Chondrocyte (in vitro differentiated cells): ENCODE data around the gene GPM6B. TPM values are rescaled to one million over a fixed set of nuclear protein-coding genes. Genes with fewer than 3 reads are reported as not detected.

ENCODE experiments used
- DNase-seq: peaks from one replicate; pipeline ENCODE4 v3.0.0; 2021; ENCODE audit warnings: mixed read lengths, low spot score
- H3K27ac Mint-ChIP-seq: one replicate; pipeline ENCODE4 v1.8.0; 2021; ENCODE audit warnings: mild to moderate bottlenecking, moderate library complexity, mixed read lengths; ENCODE audit not compliant: unreplicated experiment
- H3K27me3 Mint-ChIP-seq: 2 replicates; pipeline ENCODE4 v1.8.0; 2021; ENCODE audit warnings: low read depth, mixed read lengths
- H3K36me3 Mint-ChIP-seq: 2 replicates; pipeline ENCODE4 v1.8.0; 2021; ENCODE audit warnings: low read depth, mixed read lengths
- H3K4me1 Mint-ChIP-seq: 2 replicates; pipeline ENCODE4 v1.8.0; 2021; ENCODE audit warnings: low read depth, mild to moderate bottlenecking, mixed read lengths
- H3K4me3 Mint-ChIP-seq: one replicate; pipeline ENCODE4 v1.8.0; 2021; ENCODE audit warnings: mild to moderate bottlenecking, moderate library complexity, mixed read lengths; ENCODE audit not compliant: unreplicated experiment
- H3K9me3 Mint-ChIP-seq: 2 replicates; pipeline ENCODE4 v1.8.0; 2021; ENCODE audit warnings: low read depth, mixed read lengths
- total RNA-seq: library from RNA; stranded (reverse); gene quantifications from 3 replicates; pipeline ENCODE4 v1.2.1, GENCODE V29; 2021
- TF ChIP-seq, protein P1 (sequence below): fragments of 200-600 bp; sonication (generic); IDR thresholded peaks from 2 replicates; pipeline ENCODE4 v1.5.0; 2021; ENCODE audit warnings: antibody characterized with exemption, mild to moderate bottlenecking, moderate library complexity

Gene GPM6B
- total RNA-seq, 1 donor from 2014 or later, result 28.8 TPM

DNA sequence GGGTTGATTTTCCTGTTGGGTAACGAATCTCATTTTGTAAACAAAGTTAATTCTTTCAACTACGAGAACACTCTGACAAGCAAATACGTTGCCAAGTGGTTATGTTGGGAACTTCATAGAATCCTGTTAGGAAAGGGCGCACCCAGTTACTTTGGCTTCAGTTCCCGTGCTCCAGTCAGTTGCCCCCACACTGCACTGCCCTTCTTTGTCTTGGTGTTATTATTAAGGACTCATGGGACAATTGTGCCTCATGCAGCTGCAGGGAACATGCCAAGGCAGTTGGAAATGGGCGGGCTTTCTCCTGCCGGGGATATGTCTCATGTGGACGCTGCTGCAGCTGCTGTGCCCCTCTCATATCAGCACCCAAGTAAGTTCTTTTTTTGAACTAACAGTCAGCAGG lies 53.4 kb downstream of the GPM6B start:
- Mint-ChIP-seq H3K36me3 (peaks cover 20% of the 10 kb centered on the region), H3K27me3 (no peaks in the 10 kb centered on the region), H3K4me3 (no peak overlapping the region), H3K4me1 (peaks cover 16% of the 10 kb centered on the region), H3K9me3 (peaks cover 2% of the 10 kb centered on the region), H3K27ac (no peak overlapping the region)
- TF ChIP-seq, protein P1, sequence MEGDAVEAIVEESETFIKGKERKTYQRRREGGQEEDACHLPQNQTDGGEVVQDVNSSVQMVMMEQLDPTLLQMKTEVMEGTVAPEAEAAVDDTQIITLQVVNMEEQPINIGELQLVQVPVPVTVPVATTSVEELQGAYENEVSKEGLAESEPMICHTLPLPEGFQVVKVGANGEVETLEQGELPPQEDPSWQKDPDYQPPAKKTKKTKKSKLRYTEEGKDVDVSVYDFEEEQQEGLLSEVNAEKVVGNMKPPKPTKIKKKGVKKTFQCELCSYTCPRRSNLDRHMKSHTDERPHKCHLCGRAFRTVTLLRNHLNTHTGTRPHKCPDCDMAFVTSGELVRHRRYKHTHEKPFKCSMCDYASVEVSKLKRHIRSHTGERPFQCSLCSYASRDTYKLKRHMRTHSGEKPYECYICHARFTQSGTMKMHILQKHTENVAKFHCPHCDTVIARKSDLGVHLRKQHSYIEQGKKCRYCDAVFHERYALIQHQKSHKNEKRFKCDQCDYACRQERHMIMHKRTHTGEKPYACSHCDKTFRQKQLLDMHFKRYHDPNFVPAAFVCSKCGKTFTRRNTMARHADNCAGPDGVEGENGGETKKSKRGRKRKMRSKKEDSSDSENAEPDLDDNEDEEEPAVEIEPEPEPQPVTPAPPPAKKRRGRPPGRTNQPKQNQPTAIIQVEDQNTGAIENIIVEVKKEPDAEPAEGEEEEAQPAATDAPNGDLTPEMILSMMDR, result no peak
- no peak for DNase-seq

DNA sequence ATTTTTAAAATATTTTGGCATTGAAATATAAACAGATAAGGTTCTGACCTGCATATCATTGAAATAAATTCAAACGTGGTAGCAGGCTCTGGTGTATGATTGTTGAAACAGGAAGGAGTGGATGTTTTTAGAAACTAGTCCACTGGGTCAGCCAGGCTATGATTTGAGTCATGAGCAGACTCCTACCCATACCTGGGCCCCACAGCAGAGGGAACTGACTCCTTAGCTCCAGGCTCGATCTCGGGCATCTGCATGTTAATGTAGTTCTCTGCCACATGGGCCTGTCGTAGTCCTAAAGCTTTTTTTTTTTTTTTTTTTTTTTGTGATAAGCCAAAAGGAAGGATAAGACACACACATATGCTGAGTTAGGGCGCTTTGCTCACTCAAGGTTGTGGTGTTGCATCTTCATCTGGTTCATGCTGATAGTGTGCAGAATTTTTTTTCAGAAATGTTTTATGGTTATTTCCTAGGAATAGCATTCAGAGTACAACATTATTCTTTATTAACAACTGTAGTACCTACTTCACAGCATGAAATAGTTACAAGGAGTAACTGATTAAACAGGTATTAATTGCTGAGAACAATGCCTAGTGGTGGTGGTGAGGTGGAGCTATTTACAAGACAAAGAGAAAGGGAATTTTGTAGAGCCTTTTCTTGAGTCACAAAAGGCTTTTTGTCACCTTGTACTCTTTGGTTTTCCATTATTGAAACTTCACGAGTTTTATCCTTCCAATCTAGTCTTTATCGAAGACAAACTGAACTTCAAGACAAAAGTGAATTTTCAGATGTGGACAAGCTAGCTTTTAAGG lies 55.1 kb downstream of the GPM6B start:
- H3K36me3 Mint-ChIP-seq, result peaks cover 22% of the 10 kb centered on the region
- H3K9me3 Mint-ChIP-seq, result peaks cover 2% of the 10 kb centered on the region
- no peak for DNase-seq
- peak overlapping the region; percentile 36 for H3K27ac Mint-ChIP-seq
- H3K4me1 Mint-ChIP-seq, result peaks cover 16% of the 10 kb centered on the region
- TF ChIP-seq, protein P1, result no peak
- H3K4me3 Mint-ChIP-seq, result no peak overlapping the region
- H3K27me3 Mint-ChIP-seq, result no peaks in the 10 kb centered on the region

DNA sequence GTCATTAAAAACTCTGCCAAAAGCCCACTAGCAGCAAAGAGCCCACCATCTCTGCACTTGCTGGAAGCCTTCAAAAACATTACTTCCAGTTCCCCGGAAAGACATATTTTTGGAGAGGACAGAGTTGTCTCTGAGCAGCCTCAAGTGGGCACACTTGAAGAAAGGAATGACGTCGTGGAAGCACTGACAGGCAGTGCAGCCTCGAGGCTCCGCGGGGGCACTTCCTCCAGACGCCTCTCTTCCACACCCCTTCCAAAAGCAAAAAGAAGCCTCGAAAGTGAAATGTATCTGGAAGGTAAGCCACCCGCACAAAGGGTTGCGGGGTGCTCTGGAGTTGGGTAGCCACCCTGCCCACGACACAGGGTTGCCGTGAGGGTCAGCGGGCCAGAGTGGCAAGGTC lies 56.5 kb downstream of the GPM6B start:
- TF ChIP-seq, protein P1, result no peak
- no peak overlapping the region for H3K4me3 Mint-ChIP-seq
- H3K27ac Mint-ChIP-seq, result no peak overlapping the region
- H3K27me3 Mint-ChIP-seq, result no peaks in the 10 kb centered on the region
- H3K4me1 Mint-ChIP-seq, result peaks cover 16% of the 10 kb centered on the region
- peaks cover 2% of the 10 kb centered on the region for H3K9me3 Mint-ChIP-seq
- H3K36me3 Mint-ChIP-seq, result peaks cover 12% of the 10 kb centered on the region
- DNase-seq, result no peak

DNA sequence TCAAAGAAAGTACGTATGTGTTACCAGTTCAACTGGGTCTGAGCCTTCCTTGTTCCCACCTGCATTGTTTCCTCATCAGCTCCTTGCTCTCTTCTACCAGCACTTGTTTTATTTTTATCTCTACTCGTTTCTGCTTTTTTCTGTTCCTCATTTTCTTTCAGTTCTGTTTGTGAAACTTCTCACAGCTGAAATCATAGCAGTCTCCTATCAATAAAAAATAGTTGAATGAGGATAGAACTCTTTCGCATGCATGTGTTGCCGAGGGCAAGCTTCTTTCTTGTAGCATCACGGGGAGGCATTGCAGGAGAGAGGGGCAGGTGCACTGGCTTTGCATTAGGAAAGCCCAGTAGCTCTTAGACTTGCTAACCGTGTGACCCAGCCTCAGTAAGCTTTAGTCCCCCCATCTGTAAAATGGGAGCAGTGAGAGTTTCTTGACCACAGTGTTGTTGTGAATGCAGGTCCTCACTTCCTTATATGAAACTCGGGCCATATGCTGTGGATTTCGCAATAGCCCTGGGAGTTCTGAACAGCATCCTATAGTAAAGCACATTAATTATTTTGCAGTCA lies 57.7 kb downstream of the GPM6B start:
- Mint-ChIP-seq H3K27ac (peak overlapping the region; percentile 18), H3K4me3 (no peak overlapping the region)
- no peak for DNase-seq

DNA sequence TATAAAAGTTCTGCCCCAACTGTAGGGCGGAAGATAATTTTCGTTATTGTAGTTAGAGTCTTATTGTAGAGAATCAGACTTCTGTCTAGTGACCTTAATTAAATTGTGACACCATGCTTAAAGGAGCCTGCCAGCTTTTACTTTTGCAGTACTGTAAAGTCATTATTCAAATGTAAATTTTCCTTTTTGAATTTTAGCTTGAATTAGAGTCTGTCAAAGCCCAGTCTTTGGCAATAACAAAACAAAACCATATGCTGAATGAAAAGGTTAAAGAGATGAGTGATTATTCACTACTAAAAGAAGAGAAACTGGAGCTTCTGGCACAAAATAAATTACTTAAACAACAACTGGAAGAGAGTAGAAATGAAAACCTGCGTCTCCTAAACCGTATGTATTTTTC lies 60.5 kb downstream of the GPM6B start:
- H3K36me3 Mint-ChIP-seq, result peaks cover 14% of the 10 kb centered on the region
- H3K27ac Mint-ChIP-seq, result no peak overlapping the region
- H3K27me3 Mint-ChIP-seq, result no peaks in the 10 kb centered on the region
- peaks cover 2% of the 10 kb centered on the region for H3K9me3 Mint-ChIP-seq
- no peak for DNase-seq
- TF ChIP-seq, protein P1, result no peak
- peaks cover 5% of the 10 kb centered on the region for H3K4me1 Mint-ChIP-seq
- no peak overlapping the region for H3K4me3 Mint-ChIP-seq

More for the DNA sequence above, 57.7 kb downstream of the GPM6B start:
- Mint-ChIP-seq H3K27me3 (no peaks in the 10 kb centered on the region), H3K36me3 (peaks cover 9% of the 10 kb centered on the region), H3K9me3 (peaks cover 2% of the 10 kb centered on the region), H3K4me1 (peaks cover 14% of the 10 kb centered on the region)
- TF ChIP-seq, protein P1, result no peak
